GM12873 (cell line): ENCODE data around the gene SLC36A1.

ENCODE experiments used
- CTCF ChIP-seq: IDR thresholded peaks from 2 replicates; pipeline ENCODE4 v1.5.1; 2012; ENCODE audit warnings: low read depth, mild to moderate bottlenecking, moderate library complexity, low read length, control low read depth; ENCODE audit not compliant: insufficient read depth; ENCODE audit errors: missing control alignments

Gene SLC36A1

GRCh38 chr5:151434570-151435237 lies 12.7 kb upstream of the SLC36A1 start:
- TF ChIP-seq CTCF = no peak

GRCh38 chr5:151448038-151448985 lies 909 bp downstream of the SLC36A1 start:
- peak; percentile 24 for TF ChIP-seq CTCF

GRCh38 chr5:151449297-151449696 lies 1.9 kb downstream of the SLC36A1 start:
- TF ChIP-seq CTCF = no peak

- no peak for TF ChIP-seq CTCF
Measured at GRCh38 chr5:151449839-151450238, 2.4 kb downstream of the SLC36A1 start.

GRCh38 chr5:151450605-151451004 lies 3.2 kb downstream of the SLC36A1 start:
- no peak for TF ChIP-seq CTCF

GRCh38 chr5:151451626-151452520 lies 4.5 kb downstream of the SLC36A1 start:
- no peak for TF ChIP-seq CTCF
